DMS153 treated with DMSO at 0.1 percent for 48 hours (cell line): ENCODE data around the gene E4F1.

Experiments used
- DNase-seq: peaks from one replicate; lab custom pipeline; 2025; ENCODE audit not compliant: unreplicated experiment; lab: John Stamatoyannopoulos, UW

Gene E4F1

DNA sequence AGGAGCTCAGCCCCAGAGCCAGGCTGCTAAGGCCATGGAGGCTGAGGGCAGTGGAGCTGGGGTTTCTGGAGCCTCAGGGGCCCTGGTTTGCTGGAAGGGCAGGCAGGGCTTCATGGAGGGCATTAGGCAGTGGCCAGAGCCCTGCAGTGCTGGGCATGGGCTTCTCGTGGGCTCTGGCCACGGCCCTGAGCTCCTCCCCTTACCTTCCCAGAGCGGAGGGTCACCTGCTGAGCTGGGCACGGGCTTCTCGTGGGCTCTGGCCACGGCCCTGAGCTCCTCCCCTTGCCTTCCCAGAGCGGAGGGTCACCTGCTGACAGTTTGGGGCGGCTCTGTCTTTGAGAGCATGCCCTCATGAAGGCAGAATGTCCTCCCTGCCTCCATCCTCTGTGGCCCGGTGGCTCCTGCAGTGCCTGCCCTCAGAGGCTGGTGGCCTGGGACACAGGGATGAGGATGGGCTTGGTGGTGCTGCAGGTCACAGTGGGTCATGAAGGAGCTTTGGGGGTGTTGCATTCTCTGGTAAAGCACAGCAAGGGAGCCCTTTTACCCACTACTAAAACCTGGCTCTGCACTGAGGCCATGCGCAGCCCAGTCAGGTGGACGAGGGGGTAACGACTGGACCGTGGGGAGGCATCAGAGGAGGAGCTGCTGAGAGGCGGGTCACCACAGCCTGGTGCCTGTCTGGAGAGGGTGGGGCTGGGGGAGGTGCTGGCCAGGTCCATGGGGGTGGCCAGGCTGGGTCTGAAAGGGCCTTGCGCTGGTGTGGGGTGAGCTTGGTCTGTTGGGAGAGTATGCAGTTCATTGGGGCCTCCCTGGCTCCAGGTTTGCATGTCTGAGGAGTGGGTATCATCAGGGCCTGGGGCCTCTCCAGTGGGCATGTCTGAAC lies 47.4 kb downstream of the E4F1 start:
- no peak for DNase-seq

DNA sequence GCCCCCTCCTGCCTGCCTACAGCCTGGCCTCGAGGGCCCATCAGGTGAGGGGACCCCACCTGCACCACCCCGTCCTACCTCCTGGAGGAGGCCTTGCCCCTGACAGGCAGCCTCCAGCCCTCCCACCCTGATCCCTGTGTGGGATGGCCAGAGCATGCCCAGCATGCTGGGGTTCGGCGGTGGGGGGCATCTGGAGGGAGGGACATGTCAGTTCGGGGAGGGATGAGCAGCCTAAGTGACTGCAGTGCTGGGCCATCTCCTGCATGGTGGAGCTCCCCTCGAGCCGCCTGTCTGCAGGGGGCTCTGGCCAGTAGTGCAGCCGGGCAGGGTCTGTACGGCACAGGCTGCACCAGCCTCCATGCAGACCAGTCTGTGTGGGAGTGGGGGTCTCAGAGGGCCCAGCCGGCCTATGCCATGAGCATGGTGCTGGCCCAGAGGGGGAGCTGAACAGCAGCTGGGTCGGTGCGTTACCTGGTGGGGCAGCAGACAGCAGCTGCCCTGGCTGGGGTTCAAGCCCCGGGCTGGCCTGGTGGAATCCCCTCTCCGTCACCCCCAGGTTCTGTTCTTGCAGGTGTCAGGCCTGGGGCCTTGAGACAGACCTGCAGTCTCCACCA lies 48.6 kb downstream of the E4F1 start:
- DNase-seq: no peak

DNA sequence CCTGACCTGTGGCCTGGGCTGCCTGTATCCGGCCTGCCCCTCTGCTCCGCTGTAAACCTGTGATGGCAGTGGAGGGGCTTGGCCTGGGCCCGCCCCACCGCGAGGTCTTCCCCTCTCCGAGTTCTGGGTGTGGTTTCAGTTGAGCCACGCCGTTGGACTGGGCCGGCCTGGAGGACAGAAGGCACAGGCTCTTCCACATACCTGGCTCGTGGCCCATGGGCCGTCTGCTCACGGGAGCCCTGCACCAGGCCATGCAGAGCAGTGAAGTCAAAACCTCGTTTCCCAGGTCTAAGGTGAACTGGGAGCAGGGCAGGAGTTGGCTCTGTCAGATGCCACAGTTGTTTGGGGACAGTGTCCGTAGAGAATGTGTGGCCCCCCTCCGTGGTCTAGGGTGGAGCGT lies 50.1 kb downstream of the E4F1 start:
- no peak for DNase-seq

DNA sequence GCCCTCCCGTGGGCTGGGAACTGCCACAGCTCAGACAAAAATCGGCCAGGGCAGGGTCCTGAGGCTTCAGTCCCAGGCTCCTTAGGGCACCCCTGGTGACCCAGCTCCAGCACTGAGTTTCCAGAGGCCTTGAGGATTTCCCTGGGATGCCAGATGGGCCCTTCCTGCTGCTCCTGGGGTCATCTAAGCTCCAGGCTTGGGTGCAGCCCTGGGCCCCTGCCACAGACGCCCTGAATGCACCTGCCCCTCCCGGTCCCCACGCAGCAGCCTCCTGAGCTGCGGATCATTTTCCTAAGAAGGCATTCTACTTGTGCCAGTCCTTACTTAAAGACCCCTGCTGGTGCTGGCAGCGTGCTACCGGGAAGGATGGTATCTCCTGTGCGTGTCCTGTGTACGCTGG lies 50.5 kb downstream of the E4F1 start:
- DNase-seq: no peak

DNA sequence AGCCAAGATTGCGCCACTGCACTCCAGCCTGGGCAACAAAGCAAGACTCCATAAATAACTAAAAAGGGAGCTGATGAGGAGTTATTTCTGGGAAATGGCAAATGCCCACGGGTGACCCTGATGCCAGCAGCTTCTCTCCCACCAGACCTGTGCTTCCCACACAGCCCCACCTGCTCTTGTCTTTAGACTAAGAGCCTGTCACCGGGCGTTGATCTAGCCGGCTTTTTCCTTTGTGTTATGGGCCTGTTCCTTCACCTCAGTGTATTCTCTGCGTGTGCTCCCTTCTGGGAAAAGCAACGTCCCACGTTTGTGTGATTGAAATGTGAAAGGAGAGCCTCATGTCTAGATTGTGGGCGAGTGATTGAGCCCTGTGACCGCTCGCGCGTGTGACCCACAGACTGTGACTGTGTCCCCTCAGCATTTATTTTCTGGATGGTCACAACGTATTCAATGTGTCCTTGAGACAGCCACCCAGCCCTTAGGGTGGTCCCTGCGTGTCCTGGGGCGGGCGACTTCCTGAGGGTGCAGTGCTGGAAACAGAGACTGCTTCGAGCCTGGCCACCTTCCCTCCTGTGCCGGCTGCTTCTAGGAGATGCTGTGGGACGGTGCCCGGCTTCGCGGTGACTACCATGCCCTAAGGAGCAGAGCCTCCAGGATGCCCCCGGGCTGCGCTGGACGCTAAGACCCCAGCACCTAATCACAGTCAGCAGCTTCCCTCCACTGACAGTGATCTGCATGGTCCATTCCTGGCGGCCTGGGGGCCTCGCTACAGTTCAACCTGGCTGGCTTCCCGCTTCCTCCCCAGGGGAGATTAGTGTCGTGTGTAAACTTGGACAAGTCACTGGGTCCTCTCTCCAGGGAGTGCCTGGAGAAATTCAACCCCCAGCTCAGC lies 52.3 kb downstream of the E4F1 start:
- DNase-seq: no peak

DNA sequence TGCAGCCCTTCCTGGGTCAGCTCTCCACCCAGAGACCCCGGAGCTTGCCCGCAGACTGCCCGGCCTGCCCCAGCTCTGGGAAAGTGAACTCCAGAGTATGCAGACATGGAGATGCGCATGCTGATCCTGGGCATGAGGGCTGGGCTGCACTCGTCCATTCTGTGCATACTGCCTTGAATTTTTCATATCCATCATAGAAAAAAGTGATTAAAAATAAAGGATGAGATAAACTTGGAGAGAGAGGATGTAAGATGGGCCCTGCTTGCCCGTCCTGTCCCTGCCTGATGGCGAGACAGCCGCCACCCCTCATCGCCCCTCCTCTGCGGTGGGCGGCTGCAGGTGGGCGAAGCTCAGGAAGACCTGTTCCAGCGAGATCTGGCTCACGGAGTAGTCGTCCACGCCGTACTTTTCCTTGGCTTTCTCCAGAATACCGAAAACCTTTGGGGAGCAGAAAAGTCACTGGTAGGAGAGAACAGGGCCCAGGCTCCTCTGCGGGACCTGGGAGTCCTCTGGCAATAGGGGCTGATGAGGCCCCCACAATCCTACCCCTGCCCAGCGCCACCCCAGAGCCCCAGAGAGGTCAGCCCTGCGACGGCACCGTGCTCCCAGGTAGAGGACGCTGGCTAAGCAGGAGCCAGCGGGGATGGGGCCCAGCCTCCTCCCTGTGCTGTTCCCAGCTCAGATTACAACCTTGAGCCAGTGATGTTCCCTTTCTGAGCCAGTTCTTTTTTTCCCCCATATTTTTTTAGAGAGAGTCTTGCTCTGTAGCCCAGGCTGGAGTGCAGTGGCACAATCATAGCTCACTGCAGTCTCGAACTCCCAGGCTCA lies 53.2 kb downstream of the E4F1 start:
- no peak for DNase-seq

DNA sequence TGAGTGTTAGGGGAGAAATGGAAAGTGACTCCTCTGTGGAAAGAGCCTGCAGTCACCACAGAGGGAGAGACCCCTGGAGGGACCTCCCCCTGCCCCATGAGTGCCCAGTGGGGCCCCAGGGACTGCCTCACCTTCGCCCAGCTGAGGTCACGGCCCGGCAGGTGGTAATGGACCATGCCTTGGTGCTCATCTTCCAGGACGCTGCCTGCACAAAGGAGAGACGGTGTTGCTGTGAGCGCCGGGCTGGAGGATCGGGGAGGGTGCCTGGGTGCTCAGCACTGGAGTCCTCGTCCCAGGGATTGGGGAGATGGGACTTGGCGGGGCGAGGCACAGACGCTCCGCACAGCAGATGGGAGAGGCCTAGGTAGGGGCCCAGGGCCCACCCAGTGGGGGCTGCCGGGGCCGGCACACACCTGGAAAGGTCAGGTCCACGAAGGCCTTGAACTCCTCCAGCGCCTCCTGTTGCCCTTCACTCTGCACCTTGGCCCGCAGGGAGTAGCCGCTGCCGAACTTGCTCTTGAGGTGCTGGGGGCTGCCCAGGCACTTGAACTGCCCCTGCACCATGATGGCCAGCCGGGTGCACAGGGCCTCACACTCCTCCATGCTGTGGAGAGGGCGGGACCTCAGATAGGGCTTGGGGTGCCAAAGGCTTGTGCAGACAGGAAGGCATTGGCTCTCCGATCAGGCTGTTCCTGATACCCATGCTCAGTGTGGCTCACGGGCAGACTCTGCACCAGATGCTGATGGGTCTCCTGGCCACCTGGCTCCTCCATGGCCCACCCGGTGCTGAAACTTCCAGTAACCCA lies 54.3 kb downstream of the E4F1 start:
- no peak for DNase-seq

DNA sequence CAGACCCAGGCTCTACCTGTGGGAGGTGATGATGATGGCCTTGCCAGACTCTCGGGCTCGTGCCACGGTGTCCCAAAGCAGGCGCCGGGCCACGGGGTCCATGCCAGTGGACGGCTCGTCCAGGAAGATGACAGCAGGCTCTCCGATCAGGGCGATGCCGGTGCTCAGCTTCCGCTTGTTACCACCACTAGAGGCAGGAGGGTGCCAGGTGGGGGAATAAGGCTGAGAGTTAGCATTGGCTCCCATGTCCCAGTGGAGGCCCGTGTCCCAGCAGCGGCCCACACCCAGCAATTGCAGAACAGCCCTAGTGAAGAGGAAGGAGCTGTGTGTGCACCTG lies 54.8 kb downstream of the E4F1 start:
- no peak for DNase-seq

DNA sequence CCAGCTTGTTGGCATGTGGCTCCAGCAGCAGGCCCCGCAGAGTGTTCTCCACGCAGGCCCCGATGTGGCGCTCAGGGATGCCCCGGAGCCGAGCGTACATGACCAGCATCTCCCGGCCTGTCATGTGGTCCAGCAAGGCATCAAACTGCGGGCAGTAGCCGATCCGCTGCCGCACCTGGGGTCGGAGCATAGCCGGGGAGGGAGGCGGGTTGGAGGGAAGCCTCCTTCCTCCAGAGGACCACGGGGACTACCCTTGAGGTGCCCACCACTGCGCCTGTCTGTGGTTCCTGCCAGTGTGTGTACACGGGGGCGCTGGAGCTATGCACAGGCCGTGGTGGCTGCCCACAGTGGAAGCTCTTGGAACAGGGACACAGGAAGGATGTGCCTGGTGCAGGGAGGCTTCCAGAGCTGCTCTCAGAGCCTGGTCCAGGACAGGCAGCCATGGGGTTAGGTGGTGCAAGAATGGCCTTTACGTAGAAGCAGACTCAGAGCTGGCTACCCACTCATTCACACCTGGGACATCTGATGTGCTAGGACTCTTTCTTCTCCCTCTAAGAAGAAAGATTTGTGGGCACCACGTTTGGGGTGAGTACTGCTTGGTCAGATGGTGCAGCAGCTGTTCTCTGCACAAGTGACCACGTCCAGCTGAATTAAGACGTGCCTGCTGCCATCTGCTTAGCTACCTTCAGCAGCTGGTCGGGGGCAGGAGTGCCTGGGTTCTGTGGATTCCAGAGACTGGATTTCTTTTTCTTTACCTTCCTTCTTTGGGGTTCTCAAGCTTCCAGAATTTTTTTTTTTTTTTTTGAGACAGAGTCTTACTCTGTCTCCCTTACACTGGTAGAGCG lies 55.8 kb downstream of the E4F1 start:
- no peak for DNase-seq

DNA sequence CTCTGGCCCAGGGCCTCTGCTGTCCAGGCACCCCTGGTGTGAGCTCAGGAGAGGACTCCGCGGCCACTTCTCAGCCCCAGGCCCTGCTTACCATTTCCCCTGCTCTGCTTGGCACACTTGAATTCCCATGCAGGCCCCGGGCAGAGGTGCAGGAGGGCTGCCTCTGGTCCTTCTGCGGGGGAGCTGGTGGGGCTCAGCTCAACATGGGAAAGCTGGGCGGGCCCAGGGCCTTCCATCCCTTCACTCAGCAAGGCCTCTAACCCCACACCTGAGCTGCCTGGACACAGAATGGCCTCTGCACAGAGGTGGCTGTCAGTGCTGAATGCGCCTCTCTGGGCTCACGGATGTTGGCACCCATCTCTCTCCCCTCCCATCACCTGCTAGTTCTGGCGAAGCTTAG lies 57.1 kb downstream of the E4F1 start:
- DNase-seq: no peak

DNA sequence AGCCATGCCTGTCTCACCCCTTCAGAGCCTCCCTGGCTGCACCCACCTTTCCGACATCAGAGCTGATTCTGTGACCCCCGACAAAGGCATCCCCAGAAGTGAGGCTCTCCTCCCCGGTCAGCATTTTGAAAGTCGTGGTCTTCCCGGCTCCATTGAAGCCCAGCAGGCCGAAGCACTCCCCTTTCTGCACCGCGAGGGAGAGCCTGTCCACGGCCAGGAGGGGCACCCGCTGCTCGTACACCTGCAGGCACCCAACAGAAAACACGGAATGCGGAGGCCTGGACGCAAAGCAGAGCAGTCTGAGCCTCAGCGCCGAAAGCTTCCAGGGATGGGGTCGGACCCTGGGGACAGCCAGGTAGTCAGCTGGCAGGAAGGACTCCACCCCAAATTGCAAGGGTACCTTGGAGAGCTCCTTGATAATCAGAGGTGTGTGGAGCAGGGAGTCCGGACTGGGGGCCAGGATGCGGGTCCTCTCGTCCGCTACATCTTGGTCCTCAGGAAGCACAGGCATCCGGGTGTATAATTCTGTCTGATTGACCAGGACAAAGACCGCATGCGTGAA lies 57.7 kb downstream of the E4F1 start:
- DNase-seq: no peak

DNA sequence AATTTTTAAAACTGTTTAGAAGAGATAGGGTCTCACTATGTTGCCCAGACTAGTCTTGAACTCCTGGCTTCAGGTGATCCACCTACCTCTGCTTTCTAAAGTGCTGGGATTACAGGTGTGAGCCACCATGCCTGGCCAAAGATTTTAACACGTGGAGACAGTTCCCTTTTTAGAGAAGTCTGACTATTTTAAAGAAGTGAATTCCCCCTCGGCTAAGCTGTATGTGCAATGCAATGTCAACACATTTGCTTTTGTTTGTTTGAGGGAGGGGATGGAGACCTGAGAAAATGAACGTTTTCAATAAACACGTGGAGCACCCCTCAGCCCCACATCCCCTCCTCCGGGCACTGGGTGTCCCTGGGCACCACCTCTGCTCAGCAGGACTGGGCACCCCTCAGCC lies 58.9 kb downstream of the E4F1 start:
- DNase-seq: no peak

DNA sequence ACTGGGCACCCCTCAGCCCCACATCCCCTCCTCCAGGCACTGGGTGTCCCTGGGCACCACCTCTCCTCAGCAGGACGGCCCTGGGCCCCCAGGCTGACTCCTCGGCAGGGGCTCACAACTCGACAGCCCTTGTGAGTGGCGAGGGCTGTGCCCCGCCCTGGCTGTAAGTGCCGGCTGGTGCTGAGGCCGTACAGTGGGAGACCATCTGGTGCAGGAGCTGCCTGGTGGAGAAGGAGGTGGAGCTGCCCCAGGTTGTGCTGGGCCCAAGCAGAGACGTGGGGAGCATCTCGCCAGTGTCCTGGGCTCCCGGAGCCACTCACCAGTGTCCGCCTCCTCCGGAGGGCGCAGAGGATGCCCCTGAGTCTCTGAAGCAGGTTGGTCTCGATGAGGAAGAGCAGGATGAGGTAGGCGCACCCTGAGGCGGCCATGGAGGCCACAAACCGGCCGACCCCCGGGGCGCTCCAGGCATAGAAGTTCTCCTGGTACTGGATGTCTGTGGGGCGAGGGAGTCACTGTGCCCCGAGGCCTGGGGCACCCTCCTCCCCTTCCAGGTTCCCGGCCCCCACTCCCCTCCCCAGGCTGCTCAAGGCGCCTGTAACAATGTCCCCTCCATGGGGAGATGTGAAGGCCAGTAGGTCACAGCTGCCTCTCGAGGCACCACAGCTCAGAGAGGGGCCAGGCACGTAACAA lies 59.6 kb downstream of the E4F1 start:
- DNase-seq: no peak

DNA sequence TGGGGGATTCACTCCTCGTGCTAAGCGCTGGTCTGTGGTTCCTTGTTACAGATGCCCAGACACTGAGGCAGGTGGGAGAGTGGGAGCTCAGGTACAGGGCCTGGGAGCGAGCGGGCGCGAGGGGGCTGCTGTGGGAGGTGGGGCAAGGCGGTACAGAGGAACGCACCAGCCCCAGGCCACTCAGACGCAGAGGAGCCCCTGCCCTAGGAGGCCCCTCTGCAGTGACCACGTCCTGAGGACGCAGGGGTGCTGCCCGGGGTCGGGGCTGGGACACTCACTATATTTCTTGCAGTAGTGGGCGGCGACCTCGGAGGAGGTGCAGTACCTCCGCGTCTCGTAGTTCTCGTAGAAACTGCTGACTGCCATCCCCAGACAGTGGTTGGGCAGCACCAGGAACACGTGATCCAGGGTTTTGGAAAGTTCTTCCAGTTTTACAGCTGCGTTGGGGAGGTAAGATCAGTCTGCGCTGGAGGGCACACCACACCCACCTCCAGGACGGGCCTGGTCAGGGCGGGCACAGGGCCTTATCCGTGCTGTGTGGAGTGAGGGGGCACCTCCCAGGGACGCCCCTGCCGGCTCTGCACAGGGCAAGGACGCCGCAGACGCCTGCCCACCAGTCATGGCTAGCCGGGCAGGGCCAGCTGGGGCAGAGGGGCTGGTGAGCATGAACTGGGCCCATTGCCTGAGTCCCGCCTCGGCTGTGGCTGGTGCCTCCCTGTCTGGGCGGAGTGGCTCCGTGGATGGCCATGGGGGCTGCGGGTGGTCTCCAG lies 60.8 kb downstream of the E4F1 start:
- DNase-seq: no peak

DNA sequence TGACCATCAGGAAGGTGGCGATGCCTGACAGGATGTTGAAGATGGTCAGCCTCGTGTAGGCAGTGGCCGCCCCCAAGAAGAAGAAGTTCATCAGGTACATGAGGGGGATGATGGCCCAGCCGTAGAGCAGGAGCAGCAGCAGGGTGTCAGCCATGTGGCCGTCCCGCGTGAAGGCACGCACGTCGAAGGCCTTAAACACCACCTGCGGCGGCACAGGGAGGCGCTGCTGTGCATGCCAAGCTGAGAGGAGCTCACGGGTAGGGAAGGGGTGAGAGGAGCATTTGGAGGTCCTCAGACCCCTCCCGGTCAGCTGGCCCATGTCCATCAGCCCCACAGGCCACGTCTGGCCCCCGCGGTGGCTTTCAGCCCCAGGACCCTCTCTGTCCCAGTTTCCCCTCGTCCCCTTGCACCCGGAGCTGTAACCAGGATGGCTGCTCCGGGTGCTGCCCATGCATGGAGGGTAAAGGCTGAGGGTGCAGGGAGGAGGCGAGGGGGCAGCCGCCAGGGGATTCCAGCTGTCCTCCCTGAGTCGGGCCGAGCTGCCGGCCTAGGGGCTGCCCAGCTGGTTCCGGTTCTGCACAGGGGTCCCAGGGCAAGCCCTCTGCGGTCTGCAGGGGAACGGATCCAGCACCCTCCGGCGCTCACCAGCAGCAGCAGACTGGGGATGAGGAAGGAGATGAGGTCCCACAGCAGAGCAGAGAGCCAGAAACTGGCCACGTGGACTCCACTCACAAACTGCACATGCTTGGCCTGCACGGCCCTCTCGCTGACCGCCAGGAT lies 61.6 kb downstream of the E4F1 start:
- no peak for DNase-seq
